COLO668 (cell line): ENCODE results near the gene XPO6.
A peak's percentile ranks its signal among the peaks of the same experiment; 100 is the strongest.

ENCODE experiments used
- DNase-seq: peaks from one replicate; lab custom pipeline; 2025; ENCODE audit not compliant: unreplicated experiment; lab: John Stamatoyannopoulos, UW

Gene XPO6

DNA sequence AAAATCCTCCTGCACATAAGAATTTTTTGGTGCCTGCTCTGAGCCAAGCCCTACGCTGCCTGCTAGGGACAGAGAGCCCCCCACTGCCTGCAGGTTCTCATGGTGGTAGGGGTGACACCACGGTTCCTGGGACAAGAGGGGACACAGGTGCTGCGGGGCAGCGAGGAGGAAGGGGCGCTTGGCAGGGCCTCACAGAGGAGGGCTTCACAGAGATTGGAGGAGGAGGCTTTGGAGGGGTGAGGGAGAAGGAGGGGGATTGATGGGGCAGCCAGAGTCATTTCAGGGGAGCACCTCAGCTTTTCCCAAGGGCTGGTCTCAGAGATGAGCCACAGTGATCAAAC, 118.4 kb downstream of the XPO6 start:
- no peak for DNase-seq

DNA sequence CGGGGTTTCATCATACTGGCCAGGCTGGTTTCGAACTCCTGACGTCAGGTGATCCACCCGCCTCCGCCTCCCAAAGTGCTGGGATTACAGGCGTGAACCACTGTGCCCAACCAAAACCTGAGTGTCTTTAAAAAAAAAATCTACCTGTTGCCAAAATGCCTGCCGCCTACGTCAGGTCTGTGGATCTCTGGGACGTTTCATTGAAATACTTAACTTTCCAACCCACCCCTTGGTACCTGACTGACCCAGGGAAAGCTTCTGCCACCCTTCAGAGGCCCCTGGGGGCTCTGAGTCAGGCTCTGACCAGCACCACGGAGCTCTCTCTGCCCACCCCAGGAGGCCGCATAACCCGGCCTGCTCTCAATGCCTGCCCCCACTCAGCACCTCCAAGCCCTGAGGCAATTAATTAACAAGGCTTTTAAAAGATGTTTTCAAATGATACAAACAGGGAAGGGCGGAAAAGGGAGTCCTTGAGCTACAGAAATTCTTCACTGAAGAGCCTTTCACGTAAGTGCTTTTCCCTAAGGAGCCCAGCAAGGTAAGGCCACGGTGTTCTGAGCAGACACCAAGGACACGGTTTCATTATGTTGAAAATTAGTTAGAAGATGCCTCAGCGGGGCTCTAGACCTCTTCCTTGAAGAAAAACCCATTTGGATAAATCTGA, 118.9 kb downstream of the XPO6 start:
- no peak for DNase-seq

DNA sequence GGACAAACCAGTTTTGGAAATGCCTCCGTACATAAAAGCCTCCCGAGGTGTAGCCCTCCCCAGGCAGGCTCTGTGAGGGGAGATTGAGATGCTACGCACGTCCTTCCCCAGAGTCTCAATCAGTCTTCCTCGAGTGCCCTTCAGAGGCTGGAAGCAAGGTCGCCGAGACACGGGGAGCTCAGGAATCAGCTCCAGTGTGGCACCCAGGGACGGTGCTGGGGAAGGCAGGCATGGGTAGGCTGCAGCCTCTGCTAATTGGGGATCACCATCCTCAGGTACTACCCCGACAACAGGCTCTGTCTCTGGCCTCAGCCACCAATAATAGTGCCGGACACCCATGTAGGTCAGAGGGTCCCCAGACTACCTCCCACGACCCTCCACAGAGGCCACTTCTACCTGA, 120.1 kb downstream of the XPO6 start:
- DNase-seq = no peak

DNA sequence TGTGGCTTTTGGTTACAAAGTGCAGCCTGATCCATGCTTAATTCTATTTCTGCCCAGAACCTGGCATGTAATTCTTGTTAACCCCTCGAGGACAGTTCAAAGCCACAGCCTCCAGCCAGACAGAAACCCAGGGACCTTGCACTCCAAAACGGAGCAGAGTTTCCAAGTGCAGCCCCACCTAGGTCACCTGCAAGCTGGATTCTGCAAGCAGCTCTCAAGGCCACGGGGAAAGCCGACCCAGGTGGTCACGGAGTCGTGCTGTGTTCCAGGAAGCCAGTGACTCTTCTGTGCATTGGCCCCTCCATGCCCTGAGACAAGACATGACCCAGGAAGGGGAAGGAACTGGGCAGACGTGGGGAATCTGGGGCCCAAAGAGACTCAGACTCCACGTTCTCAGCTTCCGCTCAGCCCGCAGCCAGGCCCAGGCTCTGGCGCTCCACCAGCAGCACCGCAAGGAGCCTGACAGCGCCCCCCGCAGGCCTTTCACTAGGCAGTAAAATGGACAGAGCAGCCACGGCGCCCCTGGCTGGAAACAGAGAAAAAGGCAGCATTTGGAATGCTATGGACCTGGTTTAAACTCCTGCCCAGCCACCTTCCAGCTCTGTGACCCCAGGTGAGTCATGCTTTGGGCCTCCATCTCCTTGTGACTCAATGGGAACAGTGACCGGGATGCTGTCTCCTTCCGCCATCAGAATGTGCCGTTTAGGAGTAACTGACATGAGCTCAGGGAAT, 121.0 kb downstream of the XPO6 start:
- no peak for DNase-seq

DNA sequence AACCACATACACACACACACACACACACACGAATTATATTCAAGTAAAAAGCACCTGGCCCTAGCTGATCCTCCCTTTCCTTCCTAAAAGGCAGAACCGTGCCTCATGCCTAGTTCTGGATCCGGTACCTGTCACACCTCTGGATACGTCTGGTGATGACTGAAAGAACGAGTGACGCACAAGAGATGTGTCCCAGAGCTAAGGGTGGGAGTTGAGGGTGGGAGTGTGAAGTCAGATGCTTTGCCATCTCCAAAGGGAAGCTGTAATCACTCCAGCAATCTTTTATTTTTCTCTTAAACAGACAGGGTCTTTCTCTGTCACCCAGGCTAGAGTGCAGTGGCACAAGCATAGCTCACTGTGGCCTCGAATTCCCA, 121.8 kb downstream of the XPO6 start:
- no peak for DNase-seq

DNA sequence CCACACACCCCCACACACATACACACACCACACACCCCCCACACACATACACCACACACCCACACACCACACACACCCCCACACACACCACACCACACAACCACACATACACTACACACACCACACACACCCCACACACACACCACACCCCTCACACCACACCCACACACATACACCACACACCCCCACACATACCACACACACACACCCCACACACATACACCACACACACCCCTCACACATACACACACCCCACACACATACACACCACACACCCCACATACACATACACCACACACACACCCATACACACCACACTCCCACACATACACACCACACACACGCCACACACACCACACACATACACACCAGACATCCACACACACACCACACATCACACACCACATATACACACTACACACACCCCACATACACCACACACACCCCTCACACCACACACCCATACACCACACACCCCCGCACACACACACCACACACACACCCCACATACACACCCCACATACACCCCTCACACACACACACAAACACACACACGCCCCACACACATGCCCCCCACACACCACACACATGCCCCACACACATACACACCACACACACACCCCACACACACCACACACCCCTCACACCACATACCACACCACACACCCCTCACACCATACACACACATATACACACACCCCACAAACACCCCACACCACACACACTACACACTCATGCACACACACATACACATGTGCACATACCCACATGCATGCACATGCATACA, 122.4 kb downstream of the XPO6 start:
- DNase-seq = no peak

DNA sequence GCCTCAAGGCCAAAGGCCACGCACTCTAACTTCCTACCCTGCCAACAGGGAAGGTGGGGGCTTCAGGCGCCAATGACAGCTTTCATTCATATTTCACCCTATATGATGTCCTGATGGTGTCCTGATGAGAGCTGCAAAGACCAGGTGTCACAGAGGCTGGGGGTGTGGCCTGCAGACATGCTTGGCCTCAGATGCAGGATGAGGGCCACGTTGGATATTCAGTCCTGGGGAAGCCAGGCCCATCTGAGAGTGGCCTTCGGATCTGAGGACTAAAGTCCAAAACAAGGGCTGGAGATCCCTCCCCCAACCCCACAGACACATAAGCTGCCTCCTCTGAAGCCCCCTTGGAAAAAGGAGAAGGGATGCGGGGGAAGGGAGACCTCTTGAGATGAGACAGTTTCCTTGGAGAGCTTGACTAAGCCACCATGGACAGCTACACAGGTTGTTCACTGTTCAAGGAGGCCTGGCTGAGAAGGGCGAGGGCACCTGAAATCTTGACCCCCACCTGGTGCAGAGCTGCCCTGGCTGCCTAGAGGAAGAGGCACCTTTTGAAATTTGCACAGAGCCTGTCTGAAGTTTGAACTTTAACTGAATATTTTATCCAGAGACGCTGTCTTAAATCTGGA, 124.0 kb downstream of the XPO6 start:
- DNase-seq = peak; percentile 6

DNA sequence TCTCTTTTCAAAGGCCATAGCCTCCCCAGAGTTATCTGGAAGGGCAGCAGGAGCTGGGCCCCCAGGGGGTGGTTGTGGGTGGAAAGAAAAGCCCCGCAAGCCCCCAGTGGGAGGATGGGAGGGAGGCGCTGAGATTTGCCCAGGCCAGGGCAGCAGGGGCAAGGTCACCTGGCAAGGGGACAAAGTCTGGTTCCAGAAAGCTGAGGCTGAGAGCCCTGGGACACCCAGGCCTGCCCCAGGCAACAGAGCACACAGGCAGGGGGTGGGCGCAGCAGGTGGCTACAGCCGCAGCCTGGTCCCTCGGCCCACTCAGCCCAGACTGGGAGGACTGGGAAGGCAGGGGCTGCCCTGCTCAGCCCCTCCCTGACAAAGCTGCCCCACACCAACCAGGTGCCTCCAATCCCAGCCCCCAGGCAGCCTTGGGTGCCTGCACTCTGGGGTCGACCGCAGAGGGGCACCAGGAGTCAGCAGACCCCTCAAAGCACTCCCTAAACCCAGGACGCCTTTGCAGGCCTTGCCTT, 124.6 kb downstream of the XPO6 start:
- DNase-seq = no peak

DNA sequence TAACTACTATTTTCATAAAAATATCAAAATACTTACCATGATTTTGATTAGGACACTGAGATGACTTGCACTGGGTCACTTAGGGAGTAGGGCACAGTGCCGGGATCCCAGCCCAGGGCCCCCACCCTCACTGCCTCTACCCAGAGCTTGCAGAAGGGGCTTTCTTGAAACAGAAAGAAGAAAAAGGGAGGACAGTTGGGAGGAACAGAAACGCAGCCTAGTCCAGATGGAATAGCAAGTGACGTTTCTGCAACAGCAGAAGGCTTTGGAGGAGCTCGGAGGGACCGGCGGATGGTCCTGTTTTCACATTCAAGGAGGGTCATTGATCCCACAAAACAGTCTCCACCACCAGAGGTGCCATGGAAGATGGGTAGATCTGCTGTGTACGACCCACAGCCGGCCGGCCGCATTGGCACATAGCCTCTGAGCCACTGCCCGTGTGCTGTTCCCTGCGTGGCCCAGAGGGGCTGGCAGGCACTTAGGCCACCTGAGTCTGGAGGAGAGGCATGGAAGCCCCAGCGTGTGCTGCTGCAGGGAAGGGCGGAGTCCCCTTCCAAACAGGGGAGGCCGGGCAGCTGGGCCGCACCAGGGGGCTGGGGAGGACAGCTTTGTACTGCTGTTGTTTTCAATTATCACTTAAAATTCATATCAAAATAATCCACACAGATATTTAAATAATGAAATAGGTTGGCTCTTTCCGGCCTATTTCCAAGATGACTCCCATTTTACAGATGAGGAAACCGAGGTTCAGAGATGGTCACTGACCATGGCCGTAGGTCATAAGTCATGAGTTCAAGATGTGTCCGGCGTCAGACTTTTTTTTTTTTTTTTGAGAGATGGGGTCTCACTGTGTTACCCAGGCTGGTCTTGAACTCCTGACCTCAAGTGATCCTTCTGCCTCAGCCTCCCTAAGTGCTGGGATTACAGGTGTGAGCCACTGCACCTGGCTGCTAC, 125.3 kb downstream of the XPO6 start:
- DNase-seq = no peak

DNA sequence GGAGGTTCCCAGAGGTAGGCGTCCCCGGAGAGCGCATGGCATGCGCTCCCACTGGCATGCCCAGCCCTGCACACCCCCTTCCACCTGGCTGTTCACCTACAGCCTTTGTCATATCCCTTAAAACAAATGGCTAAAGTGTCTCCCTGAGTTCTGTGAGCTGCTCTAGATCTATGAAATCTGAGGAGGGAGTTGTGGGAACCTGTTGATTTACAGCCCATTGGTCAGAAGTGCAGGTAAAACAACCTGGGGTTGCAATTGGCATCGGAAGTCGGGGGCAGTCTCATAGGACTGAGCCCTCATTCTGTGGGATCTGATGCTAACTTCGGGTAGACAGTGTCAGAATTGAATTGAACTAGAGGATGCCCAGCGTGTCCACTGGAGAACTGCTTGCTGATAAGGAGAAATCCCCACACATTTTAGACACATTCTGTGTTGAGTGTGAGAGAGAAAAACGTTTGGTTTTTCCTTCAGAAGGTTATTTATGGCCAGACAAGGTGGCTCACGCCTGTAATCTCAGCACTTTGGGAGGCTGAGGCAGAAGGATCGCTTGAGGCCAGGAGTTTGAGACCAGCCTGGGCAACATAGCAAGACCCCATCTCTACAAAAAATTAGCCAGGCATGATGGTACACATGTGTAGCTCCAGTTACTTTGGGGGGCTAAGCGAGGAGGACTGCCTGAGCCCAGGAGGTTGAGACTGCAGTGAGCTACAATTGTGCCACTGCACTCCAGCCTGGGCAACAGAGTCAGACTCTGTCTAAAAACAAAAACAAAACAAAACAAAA, 126.2 kb downstream of the XPO6 start:
- DNase-seq = no peak

DNA sequence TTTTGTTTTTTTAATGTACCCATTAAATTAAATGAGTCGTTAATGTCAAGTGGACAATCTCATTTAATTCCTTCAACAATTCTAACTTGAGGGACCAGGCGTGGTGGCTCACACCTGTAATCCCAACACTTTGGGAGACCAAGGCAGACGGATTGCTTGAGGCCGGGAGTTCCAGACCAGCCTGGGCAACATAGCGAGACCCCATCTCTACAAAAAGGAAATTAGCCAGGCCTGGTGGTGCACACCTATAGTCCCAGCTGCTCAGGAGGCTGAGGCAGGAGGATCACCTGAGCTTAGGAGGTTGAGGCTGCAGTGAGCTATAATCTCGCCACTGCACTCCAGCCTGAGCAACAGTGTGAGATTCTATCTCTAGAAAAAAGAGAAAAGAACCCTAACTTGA, 127.6 kb downstream of the XPO6 start:
- no peak for DNase-seq

DNA sequence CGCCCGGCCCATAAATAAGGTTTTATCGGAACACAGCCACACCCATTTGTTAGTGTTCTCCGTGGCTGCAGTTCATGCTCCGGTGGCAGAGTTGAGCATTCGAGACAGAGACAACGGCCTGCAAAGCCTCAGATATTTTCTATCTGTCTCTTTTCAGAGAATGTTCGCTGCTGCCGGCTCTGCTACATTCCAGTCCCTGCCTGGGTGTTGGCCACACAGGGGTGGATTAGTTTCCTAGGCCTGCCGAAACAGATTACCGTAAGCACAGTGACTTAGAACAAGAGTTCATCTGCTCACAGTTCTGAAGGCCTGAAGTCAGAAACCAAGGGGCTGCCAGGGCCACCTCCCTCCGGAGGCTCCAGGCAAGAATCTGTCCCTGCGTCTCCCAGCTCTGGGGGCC, 129.1 kb downstream of the XPO6 start:
- no peak for DNase-seq

DNA sequence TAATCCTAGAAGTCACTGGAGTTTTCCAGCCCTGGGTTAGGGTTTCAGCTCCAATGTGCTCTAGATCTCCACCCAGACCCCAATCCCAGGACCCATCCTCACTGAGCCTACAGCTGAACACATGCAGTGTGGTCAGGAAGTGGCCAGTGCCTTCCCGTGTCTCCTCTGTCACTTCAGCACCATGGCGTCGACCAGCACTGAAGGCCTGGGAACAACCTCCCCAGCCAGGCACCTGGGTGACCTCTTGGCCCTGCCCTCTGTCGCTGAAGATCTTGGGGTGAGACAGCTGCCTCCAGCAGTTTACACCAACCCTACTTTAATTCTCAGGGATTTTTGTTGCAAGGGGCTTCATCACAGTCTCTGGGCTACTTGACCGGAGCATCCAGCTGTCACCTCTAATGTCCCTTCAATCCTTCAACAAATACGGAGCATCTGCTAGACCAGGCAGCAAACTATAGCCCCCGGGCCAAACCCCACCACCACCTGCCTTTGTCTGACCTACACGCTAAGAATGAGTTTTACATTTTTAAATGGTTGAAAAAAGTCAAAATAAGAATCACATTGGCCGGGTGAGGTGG, 130.3 kb downstream of the XPO6 start:
- DNase-seq = no peak

DNA sequence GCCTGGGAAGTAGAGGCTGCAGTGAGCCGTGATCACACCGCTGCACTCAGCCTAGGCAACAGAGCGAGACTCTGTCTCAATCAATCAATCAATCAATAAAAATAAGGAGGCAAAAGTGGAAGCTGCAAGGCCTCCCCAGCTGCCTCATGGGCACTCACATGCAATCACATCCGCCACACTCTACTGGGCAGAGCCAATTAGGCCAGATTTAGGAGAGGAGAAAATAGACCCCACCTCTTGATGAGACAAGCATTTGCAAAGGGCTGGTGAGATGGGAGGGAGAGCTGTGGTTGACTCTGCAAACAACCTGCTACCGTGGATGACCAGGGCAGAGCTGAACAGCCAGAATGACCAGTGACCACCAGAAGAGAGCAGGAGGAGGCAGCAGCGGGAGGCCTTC, 133.5 kb downstream of the XPO6 start:
- no peak for DNase-seq

DNA sequence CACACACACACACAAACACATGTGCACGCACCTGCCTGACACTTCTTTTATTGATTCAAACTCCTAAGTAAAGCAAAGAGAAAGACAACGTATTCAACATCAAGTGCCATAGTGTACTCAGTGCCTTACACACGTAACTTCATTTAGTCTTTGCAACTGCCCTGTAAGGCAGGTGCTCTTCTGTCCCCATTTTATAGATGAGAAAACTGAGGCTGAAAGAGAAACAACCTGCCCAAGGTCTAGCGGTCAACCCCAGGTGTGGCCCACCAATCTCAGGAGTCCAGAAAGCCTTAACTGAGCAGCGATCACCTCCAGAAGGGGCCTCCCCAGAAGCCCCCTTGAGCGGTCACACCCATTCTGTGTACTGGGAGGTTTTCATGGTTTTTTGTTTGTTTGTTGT, 137.9 kb downstream of the XPO6 start:
- DNase-seq = no peak

DNA sequence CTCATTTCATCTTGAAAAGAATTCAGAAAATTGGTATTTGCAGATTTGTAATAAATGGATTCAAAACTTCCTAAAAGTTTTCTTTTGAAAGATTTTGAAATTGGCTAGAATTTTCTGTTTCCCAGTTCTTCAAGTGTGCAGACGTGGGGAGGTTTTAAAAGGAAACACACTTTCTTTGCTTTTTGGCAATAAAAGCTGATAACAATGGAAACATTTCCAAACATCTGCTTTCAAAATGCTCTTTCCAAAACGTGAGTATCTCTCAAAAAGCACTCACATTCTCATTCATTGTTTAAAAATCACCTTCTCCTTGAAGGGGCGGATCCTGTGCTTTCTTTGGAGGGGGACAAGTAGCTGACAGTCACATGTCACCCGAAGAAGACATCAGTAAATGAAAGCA, 139.7 kb downstream of the XPO6 start:
- no peak for DNase-seq

DNA sequence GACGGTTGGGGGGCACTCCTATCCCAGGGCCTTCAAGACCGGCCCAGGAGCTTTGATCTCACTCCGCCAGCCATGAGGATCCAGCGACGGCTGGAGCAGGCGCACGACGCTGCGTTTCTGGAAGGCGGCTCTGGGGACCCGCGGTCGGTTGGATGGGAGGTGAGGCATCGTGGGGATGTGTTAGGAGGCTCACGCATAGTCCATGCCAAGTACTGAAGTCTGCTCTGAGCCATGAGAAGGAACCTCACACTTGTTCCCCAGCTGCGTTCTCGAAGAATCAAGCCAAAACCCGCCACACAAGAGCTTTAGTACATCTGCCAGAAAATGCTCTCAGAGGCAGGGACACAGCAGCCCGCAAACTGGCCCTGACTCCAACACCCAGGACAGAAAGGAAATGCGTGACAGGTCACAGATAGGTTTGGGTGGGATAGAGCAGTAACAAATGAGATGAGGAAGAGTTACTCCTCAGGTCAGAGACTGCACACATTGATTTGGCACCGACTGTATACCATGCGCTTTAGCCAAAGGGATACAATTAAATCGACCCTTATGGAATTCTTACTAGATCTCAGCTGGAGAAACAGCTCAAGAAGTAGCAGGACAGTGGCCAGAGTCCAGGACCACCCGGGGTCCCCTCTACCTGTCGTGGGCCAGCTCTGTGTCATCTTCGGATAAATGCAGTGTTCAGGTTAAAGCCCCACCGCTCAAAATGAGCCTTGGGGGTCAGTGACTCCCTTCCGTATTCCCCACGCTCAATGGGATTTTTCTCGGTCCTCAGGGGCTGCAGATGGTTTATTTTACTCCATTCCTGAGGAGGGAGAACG, 141.6 kb downstream of the XPO6 start:
- DNase-seq = no peak

DNA sequence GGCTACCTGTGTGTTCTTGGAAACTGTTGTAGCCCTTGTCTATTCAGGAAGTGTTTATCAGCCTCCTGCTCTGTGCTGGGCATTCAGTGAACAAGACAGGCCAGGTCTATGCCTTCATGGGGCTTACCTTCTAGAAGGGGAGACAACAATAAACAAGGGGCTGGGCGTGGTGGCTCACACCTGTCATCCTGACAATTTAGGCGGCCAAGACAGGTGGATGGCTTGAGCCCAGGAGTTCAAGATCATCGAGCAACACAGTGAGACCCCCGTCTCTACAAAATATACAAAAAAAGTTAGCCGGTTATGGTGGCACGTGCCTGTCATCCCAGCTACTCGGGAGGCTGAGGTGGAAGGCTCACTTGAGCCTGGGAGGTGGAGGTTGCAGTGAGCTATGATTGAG, 142.8 kb downstream of the XPO6 start:
- no peak for DNase-seq
